GM10266 (cell line): Measurements from ENCODE around the gene LSM12.

Source experiments
- DNase-seq: peaks from one replicate; pipeline ENCODE4 v3.0.0; 2012; ENCODE audit errors: extremely low spot score
- TF ChIP-seq, protein P1 (sequence below): IDR thresholded peaks from 2 replicates; pipeline ENCODE4 v1.5.1; 2012; ENCODE audit warnings: mild to moderate bottlenecking, low read depth; ENCODE audit not compliant: control insufficient read depth, insufficient read depth; ENCODE audit errors: missing control alignments

The LSM12 gene

DNA sequence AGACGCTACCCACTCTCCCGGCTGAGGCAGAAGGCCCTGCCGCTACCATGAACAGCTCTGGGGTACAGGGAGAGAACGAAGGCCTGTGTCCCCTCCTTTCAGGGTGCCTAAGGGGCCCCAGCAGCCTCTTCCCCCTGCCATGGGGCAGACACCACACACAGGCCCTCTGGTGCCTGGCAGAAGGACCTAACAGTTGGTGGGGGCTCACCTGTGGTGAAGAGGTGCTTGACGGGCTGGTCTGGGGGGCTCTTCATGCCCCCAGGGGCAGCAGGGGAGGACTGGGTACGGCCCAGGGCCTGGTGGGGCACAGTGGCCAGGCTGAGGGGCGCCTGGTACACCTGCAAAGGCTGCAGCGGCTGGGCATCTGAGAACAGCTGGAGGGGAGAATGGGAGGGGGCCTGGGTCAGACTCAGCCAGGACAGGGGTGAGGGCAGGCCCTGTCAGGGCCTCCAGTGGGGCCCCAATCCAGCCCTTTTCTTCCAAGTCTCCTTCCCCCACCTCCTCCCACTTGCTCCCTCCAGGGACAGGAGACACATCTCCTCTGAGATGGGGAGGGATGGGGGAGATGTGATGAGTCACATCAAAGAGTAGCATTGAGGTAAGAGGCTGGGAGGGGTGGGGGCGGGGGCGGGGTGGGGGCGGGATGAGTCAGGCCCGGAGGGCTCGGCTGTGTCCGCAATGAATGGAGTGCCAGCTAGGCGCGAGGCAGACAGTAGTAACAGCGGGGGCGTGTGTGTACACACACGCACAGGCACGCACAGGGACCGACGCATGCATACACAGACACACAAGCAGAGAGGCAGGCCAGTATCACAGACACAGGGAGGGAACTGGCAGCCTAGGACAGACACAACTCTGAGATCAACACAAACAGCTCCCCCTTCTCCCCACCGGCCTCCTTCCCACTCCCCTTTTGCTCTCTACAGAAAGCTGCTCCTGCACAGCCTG is 20.2 kb upstream of the LSM12 start:
- TF ChIP-seq, protein P1, sequence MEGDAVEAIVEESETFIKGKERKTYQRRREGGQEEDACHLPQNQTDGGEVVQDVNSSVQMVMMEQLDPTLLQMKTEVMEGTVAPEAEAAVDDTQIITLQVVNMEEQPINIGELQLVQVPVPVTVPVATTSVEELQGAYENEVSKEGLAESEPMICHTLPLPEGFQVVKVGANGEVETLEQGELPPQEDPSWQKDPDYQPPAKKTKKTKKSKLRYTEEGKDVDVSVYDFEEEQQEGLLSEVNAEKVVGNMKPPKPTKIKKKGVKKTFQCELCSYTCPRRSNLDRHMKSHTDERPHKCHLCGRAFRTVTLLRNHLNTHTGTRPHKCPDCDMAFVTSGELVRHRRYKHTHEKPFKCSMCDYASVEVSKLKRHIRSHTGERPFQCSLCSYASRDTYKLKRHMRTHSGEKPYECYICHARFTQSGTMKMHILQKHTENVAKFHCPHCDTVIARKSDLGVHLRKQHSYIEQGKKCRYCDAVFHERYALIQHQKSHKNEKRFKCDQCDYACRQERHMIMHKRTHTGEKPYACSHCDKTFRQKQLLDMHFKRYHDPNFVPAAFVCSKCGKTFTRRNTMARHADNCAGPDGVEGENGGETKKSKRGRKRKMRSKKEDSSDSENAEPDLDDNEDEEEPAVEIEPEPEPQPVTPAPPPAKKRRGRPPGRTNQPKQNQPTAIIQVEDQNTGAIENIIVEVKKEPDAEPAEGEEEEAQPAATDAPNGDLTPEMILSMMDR = no peak
- DNase-seq = no peak

DNA sequence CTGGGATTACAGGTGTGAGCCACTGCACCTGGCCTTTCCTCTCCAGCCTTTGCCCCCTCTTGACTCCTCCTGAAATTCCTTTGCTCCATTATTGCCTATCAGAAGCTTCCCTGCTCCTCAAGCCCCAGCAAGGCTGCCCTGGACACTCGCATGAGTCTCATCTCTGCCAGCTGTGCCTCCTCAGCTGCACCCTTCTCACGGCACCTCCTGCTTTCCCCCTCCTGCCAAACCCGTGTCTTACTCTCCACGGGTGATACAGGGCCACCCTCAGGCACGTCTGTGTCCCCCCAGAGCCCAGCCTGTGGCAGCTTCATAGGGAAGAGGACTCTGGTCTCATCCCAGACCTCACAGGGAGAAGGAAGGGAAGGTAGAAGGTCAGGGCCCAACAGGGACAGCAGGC is 19.4 kb upstream of the LSM12 start:
- no peak for DNase-seq
- TF ChIP-seq, protein P1 = no peak

DNA sequence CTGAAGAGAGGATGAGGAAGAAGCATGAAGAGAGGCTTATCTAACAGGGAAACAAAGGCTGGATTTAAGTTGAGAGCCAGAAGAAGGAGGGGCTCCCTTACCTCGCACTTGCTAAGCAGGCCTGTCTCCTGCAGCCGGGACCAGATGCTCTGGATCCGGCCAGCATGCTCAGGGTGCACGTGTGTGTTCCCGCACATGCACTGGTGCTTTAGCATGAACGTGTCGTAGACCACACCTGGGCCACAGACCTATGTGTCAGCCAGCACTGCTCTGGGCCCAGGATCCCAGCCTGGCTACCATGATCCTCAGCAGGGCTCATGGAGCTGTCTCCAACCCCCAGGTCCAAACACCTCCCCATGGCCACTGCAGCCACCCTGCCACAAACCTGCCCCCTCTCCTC is 18.4 kb upstream of the LSM12 start:
- TF ChIP-seq, protein P1 = no peak
- DNase-seq = no peak

DNA sequence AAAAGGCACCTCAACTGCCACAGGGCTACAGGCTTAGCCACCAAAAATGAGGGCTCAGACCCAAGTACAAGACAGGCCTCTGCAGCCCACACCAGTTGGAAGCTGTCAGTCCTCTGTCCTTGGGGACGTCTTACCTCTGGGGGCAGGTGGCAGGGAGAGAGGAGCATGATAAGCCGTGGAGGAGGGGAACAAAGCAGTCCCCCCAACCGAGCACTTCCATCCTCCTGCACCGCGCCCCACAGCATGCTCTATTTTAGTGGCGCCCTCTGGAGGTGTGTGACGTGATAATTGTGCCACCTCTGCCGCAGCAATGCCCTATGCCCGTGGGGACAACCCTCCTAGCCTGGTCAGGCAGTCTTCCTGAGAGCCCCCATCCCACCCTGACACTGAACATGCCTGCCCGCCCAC is 17.7 kb upstream of the LSM12 start:
- DNase-seq = peak; percentile 44
- TF ChIP-seq, protein P1 = peak; percentile 39

DNA sequence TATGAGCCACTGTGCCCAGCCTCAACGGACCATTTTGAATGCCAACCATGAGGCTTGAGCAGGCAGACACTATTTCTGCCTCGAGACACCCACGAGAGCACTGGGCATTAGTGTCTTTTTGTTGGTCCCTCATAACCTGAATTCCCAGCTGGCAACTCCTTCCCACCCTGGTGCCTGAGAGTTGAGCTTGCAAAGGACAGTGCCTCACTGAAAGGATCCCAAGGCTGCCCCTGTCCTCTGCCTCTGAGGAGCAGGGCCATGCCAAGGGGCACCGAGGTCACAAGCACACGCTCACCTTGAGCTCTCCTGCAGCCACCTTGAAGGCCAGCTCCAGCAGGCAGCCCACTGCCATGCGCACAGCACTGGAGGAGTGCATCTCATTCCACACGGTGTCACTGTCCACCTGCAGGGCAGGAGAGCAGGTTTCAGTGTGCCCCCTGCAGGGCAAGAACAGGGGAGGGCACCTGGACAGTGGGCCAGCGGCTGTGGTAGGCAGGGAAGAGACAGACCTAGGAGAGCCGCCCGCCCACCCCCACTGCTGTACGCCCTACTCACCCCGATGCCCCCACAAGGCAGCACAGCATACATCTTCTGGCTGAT is 16.9 kb upstream of the LSM12 start:
- DNase-seq = no peak
- TF ChIP-seq, protein P1 = peak; percentile 36

DNA sequence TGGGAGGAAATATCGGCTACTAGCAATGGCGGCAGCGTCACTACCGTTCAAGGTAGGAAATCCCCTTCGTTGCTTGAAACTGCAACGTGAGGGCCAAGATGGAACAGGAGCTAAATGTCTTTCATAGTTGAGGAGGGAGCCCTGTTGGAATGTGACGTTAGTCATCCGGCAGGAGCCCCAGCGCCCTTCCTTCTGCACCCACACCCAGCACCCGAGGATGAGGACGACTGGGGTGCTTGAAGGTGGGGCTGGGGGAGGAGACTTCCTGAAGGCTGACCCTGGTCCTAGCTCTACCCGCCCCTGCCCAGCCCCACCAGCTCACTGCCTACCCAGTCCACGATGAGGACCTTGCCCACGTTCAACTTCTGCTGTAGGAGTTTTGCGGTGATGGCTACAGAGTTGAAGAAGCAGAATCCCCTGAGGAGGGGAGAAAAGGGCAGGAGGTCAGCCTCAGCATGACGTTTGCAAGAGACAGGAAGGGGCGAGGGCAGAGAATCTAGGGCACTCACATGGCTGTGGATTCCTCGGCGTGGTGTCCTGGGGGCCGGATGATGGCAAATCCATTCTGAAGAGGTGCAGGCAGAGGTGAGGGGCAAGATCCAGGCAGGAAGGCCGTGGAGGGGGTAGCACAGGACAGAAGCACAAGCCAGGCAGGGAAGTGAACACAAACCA is 15.9 kb upstream of the LSM12 start:
- no peak for DNase-seq
- TF ChIP-seq, protein P1 = no peak
